PC-9 (cell line): ENCODE measurements around the gene APCDD1. TPM values are rescaled to one million over a fixed set of nuclear protein-coding genes. Genes with fewer than 3 reads are reported as not detected.
"Not testable (repeated sequence)": the region's sequence is repeated elsewhere in the genome, so short reads cannot be mapped to it uniquely, and the experiment has no call there.

ENCODE experiments used
- BruUV-seq: library from RNA; stranded (reverse); fragments of 400-500 nt; replicated peaks from 2 replicates; lab custom pipeline; 2021; lab: Mats Ljungman, UMichigan
- CTCF ChIA-PET: fragments of 300-600 bp; sonication (Branson Sonifier 250); formaldehyde crosslinking; loops from one replicate; lab custom pipeline; 2022; ENCODE audit warnings: antibody characterized with exemption; lab: Charles Lee
- POLR2A ChIA-PET: fragments of 300-600 bp; sonication (Branson Sonifier 250); formaldehyde crosslinking; loops from one replicate; lab custom pipeline; 2022; ENCODE audit warnings: antibody characterized with exemption; ENCODE audit not compliant: unreplicated experiment; lab: Charles Lee
- DNase-seq, 2 experiments: peaks; one replicate each; pipeline versions ENCODE4 v3.0.0 to v3.0.0-alpha.2; 2015 to 2022; ENCODE audit warnings: mixed read lengths in 1 of 2
- H2AFZ ChIP-seq: fragments of 200-600 bp; sonication (generic); 2 replicates; pipeline ENCODE4 v1.8.1; 2017; ENCODE audit warnings: antibody characterized with exemption
- H3F3A ChIP-seq: fragments of 200-600 bp; sonication (generic); 2 replicates; pipeline ENCODE4 v1.8.1; 2017; ENCODE audit warnings: antibody characterized with exemption, mild to moderate bottlenecking, low read depth; ENCODE audit not compliant: insufficient read depth
- H3K27ac ChIP-seq: fragments of 200-600 bp; sonication (generic); 2 replicates; pipeline ENCODE4 v1.6.1; 2016; ENCODE audit warnings: mixed run types
- H3K27me3 ChIP-seq: fragments of 200-600 bp; sonication (generic); 2 replicates; pipeline ENCODE4 v1.6.1; 2016; ENCODE audit warnings: low read depth, mixed run types; ENCODE audit not compliant: insufficient read depth
- H3K36me3 ChIP-seq: fragments of 200-600 bp; sonication (generic); 2 replicates; pipeline ENCODE4 v1.6.1; 2016; ENCODE audit warnings: low read depth, mixed run types
- H3K4me1 ChIP-seq: fragments of 200-600 bp; sonication (generic); replicated peaks from 2 replicates; pipeline ENCODE4 v1.6.1; 2016; ENCODE audit warnings: mixed run types; ENCODE audit not compliant: insufficient read depth
- H3K4me2 ChIP-seq: fragments of 200-600 bp; sonication (generic); 2 replicates; pipeline ENCODE4 v1.6.1; 2017; ENCODE audit warnings: mixed run types
- H3K4me3 ChIP-seq: fragments of 200-600 bp; sonication (generic); 2 replicates; pipeline ENCODE4 v1.6.1; 2016; ENCODE audit warnings: mixed run types
- H3K79me2 ChIP-seq: fragments of 200-600 bp; sonication (generic); 2 replicates; pipeline ENCODE4 v1.6.1; 2017; ENCODE audit warnings: low read depth, mixed run types
- H3K9me2 ChIP-seq: fragments of 200-600 bp; sonication (generic); 2 replicates; pipeline ENCODE4 v1.8.1; 2017; ENCODE audit warnings: mild to moderate bottlenecking; ENCODE audit not compliant: insufficient read depth
- H3K9me3 ChIP-seq: fragments of 200-600 bp; sonication (generic); 2 replicates; pipeline ENCODE4 v1.8.1; 2016; ENCODE audit warnings: low read depth; ENCODE audit not compliant: insufficient read depth
- H4K20me1 ChIP-seq: fragments of 200-600 bp; sonication (generic); 2 replicates; pipeline ENCODE4 v1.8.1; 2017; ENCODE audit not compliant: insufficient read depth
- EZH2 ChIP-seq: fragments of 200-600 bp; sonication (generic); IDR thresholded peaks from 2 replicates; pipeline ENCODE4 v1.8.0; 2017; ENCODE audit warnings: antibody characterized with exemption, low read depth
- intact Hi-C: fragments of 100-400 bp; cut with micrococcal nuclease; formaldehyde crosslinking; loops from one replicate; pipeline ENCODE4 v1.10.0; 2022; ENCODE audit not compliant: unreplicated experiment
- total RNA-seq: library from RNA; stranded (reverse); gene quantifications from 2 replicates; pipeline ENCODE4 v1.2.3, GENCODE V29; 2021
- TF ChIP-seq, protein P1 (sequence below): fragments of 200-600 bp; sonication (generic); conservative IDR thresholded peaks from 2 replicates; pipeline ENCODE4 v1.6.1; 2017; ENCODE audit warnings: mixed run types, antibody characterized with exemption, mild to moderate bottlenecking, moderate library complexity

Gene APCDD1
- total RNA-seq, 1 experiment from 2014 or later: not detected

DNA sequence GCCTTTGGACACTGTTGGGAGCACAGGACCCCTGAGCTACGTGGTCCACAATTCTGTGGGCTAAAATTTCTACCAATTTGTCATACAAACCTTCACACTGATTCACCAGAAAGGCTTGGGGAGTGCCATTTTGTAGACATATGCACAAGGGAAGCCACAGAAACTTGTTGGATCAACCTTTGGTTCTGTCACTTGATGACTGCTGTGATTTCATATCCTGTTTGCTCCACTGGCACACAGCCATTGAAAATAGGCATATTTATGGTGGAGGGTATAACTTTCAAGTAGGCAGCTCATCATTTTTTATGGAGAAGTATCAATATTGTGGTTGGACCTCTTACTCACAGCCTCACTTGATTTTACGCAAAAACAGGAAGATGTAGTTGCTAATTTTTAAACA is 81.8 kb downstream of the APCDD1 start:
- POLR2A ChIA-PET: interaction anchor here (0.6 kb wide), 1 partner anchor 11 kb away, joined by 4 read pairs; the partner anchor contains the start of gene NAPG
- Histone ChIP-seq H4K20me1 (peaks cover 42% of the 10 kb centered on the region), H3K36me3 (peaks cover 31% of the 10 kb centered on the region), H3K4me3 (no peak overlapping the region), H3K4me2 (no peak overlapping the region), H3K79me2 (peaks cover 23% of the 10 kb centered on the region), H2AFZ (no peak overlapping the region), H3K4me1 (no peaks in the 10 kb centered on the region), H3K9me3 (no peaks in the 10 kb centered on the region), H3K27ac (no peak overlapping the region), H3F3A (peaks cover 4% of the 10 kb centered on the region; the same call in 1 of the 2 replicates), H3K27me3 (no peaks in the 10 kb centered on the region), H3K9me2 (no peaks in the 10 kb centered on the region)
- CTCF ChIA-PET: no interaction called here
- intact Hi-C loops: no loop called here
- DNase-seq: no peak
- BruUV-seq: no TSS peak
- no peak for TF ChIP-seq EZH2
- TF ChIP-seq, protein P1, sequence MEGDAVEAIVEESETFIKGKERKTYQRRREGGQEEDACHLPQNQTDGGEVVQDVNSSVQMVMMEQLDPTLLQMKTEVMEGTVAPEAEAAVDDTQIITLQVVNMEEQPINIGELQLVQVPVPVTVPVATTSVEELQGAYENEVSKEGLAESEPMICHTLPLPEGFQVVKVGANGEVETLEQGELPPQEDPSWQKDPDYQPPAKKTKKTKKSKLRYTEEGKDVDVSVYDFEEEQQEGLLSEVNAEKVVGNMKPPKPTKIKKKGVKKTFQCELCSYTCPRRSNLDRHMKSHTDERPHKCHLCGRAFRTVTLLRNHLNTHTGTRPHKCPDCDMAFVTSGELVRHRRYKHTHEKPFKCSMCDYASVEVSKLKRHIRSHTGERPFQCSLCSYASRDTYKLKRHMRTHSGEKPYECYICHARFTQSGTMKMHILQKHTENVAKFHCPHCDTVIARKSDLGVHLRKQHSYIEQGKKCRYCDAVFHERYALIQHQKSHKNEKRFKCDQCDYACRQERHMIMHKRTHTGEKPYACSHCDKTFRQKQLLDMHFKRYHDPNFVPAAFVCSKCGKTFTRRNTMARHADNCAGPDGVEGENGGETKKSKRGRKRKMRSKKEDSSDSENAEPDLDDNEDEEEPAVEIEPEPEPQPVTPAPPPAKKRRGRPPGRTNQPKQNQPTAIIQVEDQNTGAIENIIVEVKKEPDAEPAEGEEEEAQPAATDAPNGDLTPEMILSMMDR: no peak

DNA sequence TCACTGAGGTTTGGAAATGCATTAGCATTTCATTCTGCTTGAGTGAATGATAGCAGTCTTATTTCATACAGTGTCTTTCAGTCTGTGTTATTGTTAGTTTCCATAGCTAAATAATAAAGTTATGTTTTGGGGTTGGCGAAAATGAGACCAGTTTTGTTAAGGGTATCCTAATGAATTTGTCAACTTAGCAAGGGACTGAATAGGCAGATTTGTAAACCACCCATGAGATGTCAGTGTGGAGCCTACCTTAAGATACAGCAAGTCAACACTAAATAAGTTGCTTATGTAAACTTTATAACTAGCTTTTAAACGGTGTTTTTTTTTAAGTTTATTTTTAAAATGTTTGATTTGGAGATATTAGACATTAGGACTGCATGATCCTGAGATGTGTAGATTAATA is 83.3 kb downstream of the APCDD1 start:
- no peaks in the 10 kb centered on the region for H3K9me3 ChIP-seq
- intact Hi-C loops: no loop called here
- no peaks in the 10 kb centered on the region for H3K9me2 ChIP-seq
- H3K27me3 ChIP-seq: no peaks in the 10 kb centered on the region
- TF ChIP-seq, protein P1: no peak
- TF ChIP-seq EZH2: no peak
- BruUV-seq: no TSS peak
- no peak for DNase-seq
- H3F3A ChIP-seq: peaks cover 4% of the 10 kb centered on the region; the same call in 1 of the 2 replicates
- H3K4me2 ChIP-seq: no peak overlapping the region
- POLR2A ChIA-PET: no interaction called here
- peaks cover 12% of the 10 kb centered on the region for H3K79me2 ChIP-seq
- H2AFZ ChIP-seq: no peak overlapping the region
- CTCF ChIA-PET: no interaction called here
- no peak overlapping the region for H3K4me3 ChIP-seq
- no peak overlapping the region for H3K27ac ChIP-seq
- H3K4me1 ChIP-seq: no peaks in the 10 kb centered on the region
- peaks cover 31% of the 10 kb centered on the region for H3K36me3 ChIP-seq
- peaks cover 38% of the 10 kb centered on the region for H4K20me1 ChIP-seq

DNA sequence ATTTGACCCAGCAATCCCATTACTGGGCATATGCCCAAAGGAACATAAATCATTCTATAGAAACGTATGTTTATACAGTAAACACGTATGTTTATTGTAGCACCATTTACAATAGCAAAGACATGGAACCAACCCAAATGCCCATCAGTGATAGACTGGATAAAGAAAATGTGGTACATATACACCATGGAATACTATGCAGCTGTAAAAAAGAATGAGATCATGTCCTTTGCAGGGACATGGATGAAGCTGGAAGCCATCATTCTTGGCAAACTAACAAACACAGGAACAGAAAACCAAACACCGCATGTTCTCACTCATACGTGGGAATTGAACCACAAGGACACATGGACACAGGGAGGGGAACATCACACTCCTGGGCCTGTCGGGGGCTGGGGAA is 84.7 kb downstream of the APCDD1 start:
- intact Hi-C loops, POLR2A ChIA-PET, BruUV-seq, CTCF ChIA-PET, H3F3A ChIP-seq, H3K4me1 ChIP-seq, H3K4me3 ChIP-seq, DNase-seq, H3K27ac ChIP-seq, H2AFZ ChIP-seq, H3K27me3 ChIP-seq, H3K4me2 ChIP-seq, H3K79me2 ChIP-seq, H3K9me3 ChIP-seq, H3K9me2 ChIP-seq: not testable (repeated sequence)
- peaks cover 33% of the 10 kb centered on the region for H4K20me1 ChIP-seq
- peaks cover 29% of the 10 kb centered on the region for H3K36me3 ChIP-seq

Other genes starting within 250 kb of the APCDD1 start
- gene NAPG, start 71.4 kb downstream of the APCDD1 start, total RNA-seq: 28.1 and 31.0 TPM in 2 replicates